ENCODE results near the gene HECTD1.
"Not testable (repeated sequence)": the region's sequence is repeated elsewhere in the genome, so short reads cannot be mapped to it uniquely, and the experiment has no call there.

Gene HECTD1

GRCh38 chr14:31125231-31125630 lies 82.4 kb downstream of the HECTD1 start:
- in situ Hi-C loops (cut with HindIII; ENCODE audit: low pct_ligation_motif_present, low pct_unique_long_range_greater_than_20kb, low sequenced_read_pairs), result no loop called here
- no peak for DNase-seq

DNA sequence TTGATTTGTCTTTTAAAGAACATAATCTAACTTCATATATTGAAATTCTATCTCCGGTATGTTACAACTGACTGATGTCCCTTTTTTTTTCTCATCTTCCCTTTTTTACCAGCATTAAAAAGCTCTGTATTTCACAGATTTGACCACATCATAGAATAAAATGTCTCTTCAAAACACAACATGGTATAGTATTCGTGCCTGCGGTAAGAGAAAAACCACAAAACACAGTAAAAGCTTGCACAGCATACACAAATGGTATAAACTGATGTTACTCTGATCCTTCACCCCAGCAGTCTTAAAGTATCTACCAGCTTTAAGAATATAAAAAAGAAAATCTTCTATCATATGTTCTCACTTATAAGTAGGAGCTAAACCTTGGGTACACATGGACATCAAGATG lies 83.4 kb downstream of the HECTD1 start:
- in situ Hi-C loops (cut with HindIII; ENCODE audit: low pct_ligation_motif_present, low pct_unique_long_range_greater_than_20kb, low sequenced_read_pairs), result no loop called here
- no peak for DNase-seq

GRCh38 chr14:31122921-31123320 lies 84.7 kb downstream of the HECTD1 start:
- DNase-seq, result no peak
- in situ Hi-C loops (cut with HindIII; ENCODE audit: low pct_ligation_motif_present, low pct_unique_long_range_greater_than_20kb, low sequenced_read_pairs), result no loop called here

DNA sequence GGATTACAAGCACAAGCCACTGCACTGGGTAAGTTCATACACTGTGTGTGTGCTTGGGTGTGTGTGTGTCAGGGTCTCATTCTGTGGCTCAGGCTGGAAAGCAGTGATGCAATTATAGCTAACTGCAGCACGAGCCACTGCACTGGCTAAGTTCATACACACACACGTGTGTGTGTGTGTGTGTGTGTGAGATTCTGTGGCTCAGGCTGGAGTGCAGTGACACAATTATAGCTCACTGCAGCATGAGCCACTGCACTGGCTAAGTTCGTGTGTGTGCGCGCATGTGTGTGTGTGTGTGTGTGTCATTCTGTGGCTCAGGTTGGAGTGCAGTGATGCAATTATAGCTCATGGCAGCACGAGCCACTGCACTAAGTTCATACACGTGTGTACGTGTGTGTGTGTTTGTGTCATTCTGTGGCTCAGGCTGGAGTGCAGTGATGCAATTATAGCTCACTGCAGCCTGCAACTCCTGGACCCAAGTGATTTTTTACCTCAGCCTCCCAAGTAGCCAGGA lies 85.4 kb downstream of the HECTD1 start:
- in situ Hi-C loops (cut with HindIII; ENCODE audit: low pct_ligation_motif_present, low pct_unique_long_range_greater_than_20kb, low sequenced_read_pairs), result no loop called here
- DNase-seq, result no peak

GRCh38 chr14:31118892-31119291 lies 88.7 kb downstream of the HECTD1 start:
- in situ Hi-C loops (cut with HindIII; ENCODE audit: low pct_ligation_motif_present, low pct_unique_long_range_greater_than_20kb, low sequenced_read_pairs), result no loop called here
- no peak for DNase-seq

- DNase-seq, result no peak
- in situ Hi-C loops (cut with HindIII; ENCODE audit: low pct_ligation_motif_present, low pct_unique_long_range_greater_than_20kb, low sequenced_read_pairs), result no loop called here
These were observed 93.8 kb downstream of the HECTD1 start for GRCh38 chr14:31113794-31114193.

- in situ Hi-C loops (cut with HindIII; ENCODE audit: low pct_ligation_motif_present, low pct_unique_long_range_greater_than_20kb, low sequenced_read_pairs), result no loop called here
- DNase-seq, result no peak
These were observed 96.7 kb downstream of the HECTD1 start for GRCh38 chr14:31110872-31111271.

- in situ Hi-C loops (cut with HindIII; ENCODE audit: low pct_ligation_motif_present, low pct_unique_long_range_greater_than_20kb, low sequenced_read_pairs), result no loop called here
- DNase-seq, result no peak
These were observed 98.3 kb downstream of the HECTD1 start for GRCh38 chr14:31109257-31109656.

DNA sequence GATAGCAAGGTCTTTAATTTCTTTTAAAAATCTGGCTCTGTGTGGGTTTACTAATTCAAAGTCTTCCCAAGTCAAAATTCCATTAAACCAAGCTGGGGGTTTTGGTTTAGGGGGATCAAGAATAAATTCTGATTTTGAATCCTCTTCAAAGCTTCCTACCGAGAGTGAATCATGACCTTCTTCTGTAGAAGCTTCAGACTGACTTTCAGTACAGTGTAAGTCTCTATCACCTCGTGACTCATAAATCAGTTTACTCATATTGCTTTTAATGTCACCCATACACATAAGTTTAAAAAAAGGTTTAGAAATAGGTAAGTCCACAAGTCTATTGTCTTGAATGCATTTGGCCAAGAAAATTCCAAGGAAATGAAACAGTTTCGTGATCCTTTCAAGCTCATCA lies 100.8 kb downstream of the HECTD1 start:
- DNase-seq, result no peak
- in situ Hi-C loops (cut with HindIII; ENCODE audit: low pct_ligation_motif_present, low pct_unique_long_range_greater_than_20kb, low sequenced_read_pairs), result no loop called here

DNA sequence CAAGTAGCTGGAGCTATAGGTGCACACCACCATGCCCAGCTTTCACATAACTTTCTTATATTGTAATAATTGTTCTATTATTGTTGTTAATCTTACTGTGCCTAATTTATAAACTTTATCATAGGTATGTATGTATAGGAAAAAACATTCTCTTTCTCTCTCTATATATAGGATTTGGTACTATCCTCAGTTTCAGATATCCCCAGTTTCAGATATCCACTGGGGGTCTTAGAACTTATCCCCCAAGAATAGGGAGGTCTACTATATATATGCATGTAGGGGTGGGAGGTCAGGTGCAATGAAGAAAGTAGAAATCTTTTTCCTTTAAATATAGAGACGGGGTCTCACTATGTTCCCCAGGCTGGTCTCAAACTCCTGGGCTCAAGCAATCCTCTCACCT lies 110.5 kb downstream of the HECTD1 start:
- in situ Hi-C loops (cut with HindIII; ENCODE audit: low pct_ligation_motif_present, low pct_unique_long_range_greater_than_20kb, low sequenced_read_pairs), result no loop called here
- no peak for DNase-seq

GRCh38 chr14:31096255-31096654 lies 111.3 kb downstream of the HECTD1 start:
- DNase-seq, result no peak
- in situ Hi-C loops (cut with HindIII; ENCODE audit: low pct_ligation_motif_present, low pct_unique_long_range_greater_than_20kb, low sequenced_read_pairs), result no loop called here

DNA sequence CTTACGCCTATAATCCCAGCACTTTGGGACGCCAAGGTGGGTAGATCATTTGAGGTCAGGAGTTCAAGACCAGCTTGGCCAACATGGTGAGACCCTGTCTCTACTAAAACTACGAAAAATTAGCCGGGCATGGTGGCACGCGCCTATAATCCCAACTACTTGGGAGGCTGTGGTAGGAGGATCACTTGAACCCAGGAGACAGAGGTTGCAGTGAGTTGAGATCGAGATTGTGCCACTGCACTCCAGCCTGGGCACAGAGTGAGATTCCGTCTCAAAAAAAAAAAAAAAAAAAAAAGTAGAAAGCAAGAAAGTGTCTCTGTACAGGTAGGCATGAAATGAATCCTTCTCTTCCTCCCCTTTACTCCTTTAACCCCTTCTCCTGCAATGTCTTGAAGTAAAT lies 111.8 kb downstream of the HECTD1 start:
- in situ Hi-C loops (cut with HindIII; ENCODE audit: low pct_ligation_motif_present, low pct_unique_long_range_greater_than_20kb, low sequenced_read_pairs); DNase-seq: not testable (repeated sequence)

GRCh38 chr14:31093884-31094839 lies 113.4 kb downstream of the HECTD1 start:
- DNase-seq; in situ Hi-C loops (cut with HindIII; ENCODE audit: low pct_ligation_motif_present, low pct_unique_long_range_greater_than_20kb, low sequenced_read_pairs): not testable (repeated sequence)

GRCh38 chr14:31092160-31092708 lies 115.4 kb downstream of the HECTD1 start:
- DNase-seq, result no peak
- in situ Hi-C loops (cut with HindIII; ENCODE audit: low pct_ligation_motif_present, low pct_unique_long_range_greater_than_20kb, low sequenced_read_pairs), result no loop called here

DNA sequence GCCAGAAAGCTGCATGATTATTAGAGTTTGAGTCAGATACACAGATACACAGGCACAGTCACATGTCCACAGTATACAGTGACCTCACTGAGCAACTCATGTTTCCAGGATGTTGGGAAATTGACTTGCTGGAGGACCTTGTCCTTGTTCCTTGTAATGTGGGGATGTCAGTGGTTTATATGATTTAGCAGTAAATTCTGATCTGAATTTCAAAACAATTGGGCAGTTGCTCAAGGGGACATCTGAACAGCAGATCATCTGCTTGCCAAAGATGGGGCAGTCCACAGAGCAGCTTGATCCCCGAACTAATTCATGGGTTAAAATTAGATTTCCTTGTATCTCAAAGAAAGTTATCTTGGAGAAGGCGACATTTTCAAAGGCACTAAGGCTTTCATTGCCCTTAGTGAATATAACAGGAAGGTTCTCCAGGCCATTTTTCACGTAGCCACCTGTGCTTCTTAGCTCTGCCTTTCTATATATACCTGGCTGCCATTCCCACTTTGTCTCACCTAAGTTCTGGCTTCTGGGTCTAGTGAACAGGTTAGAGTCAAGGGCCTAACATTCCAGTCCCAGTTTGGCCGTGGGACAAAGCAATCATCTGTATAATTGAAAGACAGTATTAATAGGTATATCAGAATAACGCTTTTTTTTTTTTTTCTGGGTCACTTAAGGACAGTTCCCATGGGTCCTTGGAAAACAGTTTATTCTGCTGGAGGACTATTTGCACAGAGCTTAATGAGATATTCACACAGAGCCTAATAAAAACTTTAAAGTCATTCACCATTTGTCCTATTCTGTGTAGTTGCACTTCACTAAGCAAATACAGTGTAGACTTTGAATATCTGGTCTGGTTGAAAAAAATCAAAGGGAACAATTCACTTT lies 116.5 kb downstream of the HECTD1 start:
- DNase-seq, result peak; percentile 19

DNA sequence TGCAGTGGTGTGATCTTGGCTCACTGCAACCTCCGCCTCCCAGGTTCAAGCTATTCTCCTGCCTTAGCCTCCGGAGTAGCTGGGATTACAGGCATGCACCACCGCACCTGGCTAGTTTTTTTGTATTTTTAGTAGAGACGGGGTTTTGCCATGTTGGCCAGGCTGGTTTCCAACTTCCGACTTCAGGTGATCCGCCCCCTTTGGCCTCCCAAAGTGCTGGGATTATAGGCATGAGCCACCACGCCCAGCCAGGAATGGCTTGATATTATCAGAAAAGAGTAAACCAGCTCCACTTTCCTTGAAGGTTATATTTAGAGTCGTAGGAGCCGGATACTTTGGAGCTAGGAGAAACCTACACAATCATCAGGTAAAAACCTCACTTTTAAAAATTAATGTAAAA lies 121.1 kb downstream of the HECTD1 start:
- in situ Hi-C loops (cut with HindIII; ENCODE audit: low pct_ligation_motif_present, low pct_unique_long_range_greater_than_20kb, low sequenced_read_pairs), result not testable (repeated sequence)

More for the DNA sequence above, 116.5 kb downstream of the HECTD1 start:
- in situ Hi-C loops (cut with HindIII; ENCODE audit: low pct_ligation_motif_present, low pct_unique_long_range_greater_than_20kb, low sequenced_read_pairs), result no loop called here

DNA sequence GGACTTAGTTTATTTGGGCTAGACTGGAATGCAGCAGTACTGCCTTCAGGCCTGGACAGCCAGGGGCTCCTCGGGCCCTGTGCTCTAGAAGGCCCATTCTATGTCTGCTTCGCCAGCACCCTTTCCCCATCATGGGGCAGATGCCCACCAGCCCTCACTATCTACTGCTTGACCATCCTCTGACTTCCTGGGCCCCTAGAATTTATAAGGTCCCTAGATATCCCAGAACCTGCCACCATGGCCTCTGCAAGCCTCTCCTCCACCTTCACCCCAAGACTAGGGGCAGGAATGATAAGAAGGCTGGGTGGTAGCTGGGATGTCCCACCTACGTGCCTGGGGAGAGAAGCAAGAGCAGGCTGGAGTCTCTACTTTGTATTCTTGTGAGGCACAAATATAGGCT lies 122.6 kb downstream of the HECTD1 start:
- no peak for DNase-seq
- in situ Hi-C loops (cut with HindIII; ENCODE audit: low pct_ligation_motif_present, low pct_unique_long_range_greater_than_20kb, low sequenced_read_pairs), result no loop called here

More for the DNA sequence above, 121.1 kb downstream of the HECTD1 start:
- not testable (repeated sequence) for DNase-seq

- DNase-seq, result no peak
- in situ Hi-C loops (cut with HindIII; ENCODE audit: low pct_ligation_motif_present, low pct_unique_long_range_greater_than_20kb, low sequenced_read_pairs), result no loop called here
These were observed 123.2 kb downstream of the HECTD1 start for GRCh38 chr14:31084385-31084784.

DNA sequence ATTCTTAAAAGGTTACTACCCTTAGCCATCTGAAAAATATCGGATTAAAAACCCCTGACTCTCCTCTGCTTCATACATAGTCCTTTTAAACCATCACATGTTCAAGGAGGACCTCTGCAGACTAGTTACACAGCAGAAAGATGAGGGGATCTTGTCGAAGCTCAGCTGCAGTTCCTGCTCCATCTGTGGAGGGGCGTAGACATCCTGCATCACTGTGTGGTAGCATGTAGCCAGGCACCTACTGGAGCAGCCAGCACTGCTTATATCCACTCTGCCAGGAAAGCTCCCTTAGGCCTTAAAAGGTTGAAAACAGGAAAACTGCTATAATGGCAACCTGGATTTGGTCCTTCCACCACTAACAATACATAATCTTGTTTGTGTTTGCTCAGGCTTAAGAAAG lies 123.8 kb downstream of the HECTD1 start:
- in situ Hi-C loops (cut with HindIII; ENCODE audit: low pct_ligation_motif_present, low pct_unique_long_range_greater_than_20kb, low sequenced_read_pairs), result no loop called here
- no peak for DNase-seq
